GM12878 (cell line): ENCODE data around the gene CTSS. TPM values are rescaled to one million over a fixed set of nuclear protein-coding genes. Genes with fewer than 3 reads are reported as not detected.
A peak's percentile ranks its signal among the peaks of the same experiment; 100 is the strongest.

ENCODE experiments used
- ATAC-seq: fragments of 200-7000 bp; cut with Tn5 transposase; 3 replicates; pipeline ENCODE4 v1.9.1; 2020; ENCODE audit warnings: mild to moderate bottlenecking, moderate library complexity
- BruUV-seq: library from RNA; stranded (reverse); fragments of 400-500 nt; replicated peaks from 2 replicates; lab custom pipeline; 2021; lab: Mats Ljungman, UMichigan
- CTCF ChIA-PET: fragments of 300-600 bp; sonication (Branson Sonifier 250); formaldehyde crosslinking; extraction: SDS; loops from one replicate; lab custom pipeline; 2021; ENCODE audit warnings: inconsistent platforms; lab: Yijun Ruan, JAX
- POLR2A ChIA-PET: fragments of 350-600 bp; formaldehyde crosslinking; extraction: SDS; loops from one replicate; lab custom pipeline; 2021; ENCODE audit warnings: inconsistent platforms; lab: Charles Lee
- RAD21 ChIA-PET: fragments of 300-600 bp; sonication (Branson Sonifier 250); formaldehyde crosslinking; loops from one replicate; lab custom pipeline; 2023; ENCODE audit warnings: antibody characterized with exemption; ENCODE audit not compliant: unreplicated experiment; lab: Charles Lee
- SMC1A ChIA-PET: fragments of 300-600 bp; sonication (Branson Sonifier 250); formaldehyde crosslinking; loops from one replicate; lab custom pipeline; 2023; ENCODE audit not compliant: unreplicated experiment, uncharacterized antibody; lab: Charles Lee
- DNase-seq: peaks from one replicate; pipeline ENCODE4 v3.0.0-alpha.2; 2011; ENCODE audit warnings: low read depth, low spot score
- FAIRE-seq: peaks from 3 replicates; lab custom pipeline; 2011; peaks lifted over from hg19 to GRCh38; lab: Jason Lieb, UNC
- H2AFZ ChIP-seq: 2 replicates; pipeline ENCODE4 v1.6.0; 2011; ENCODE audit warnings: low read depth, low read length, control low read depth; ENCODE audit not compliant: control insufficient read depth
- H3K27ac ChIP-seq: 2 replicates; pipeline ENCODE4 v1.5.1; 2011; ENCODE audit warnings: control low read depth; ENCODE audit not compliant: control insufficient read depth, insufficient read depth
- H3K27me3 ChIP-seq, 2 experiments: replicated peaks in 1 of 2; 2 replicates each; pipeline versions ENCODE4 v1.6.0 to v1.6.1; 2011; ENCODE audit warnings: low read length in 1 of 2; ENCODE audit not compliant: control insufficient read depth in 2 of 2, insufficient read depth in 2 of 2
- H3K36me3 ChIP-seq, 2 experiments: 2 replicates each; pipeline ENCODE4 v1.5.1; 2011; ENCODE audit warnings: low read length in 1 of 2; ENCODE audit not compliant: control insufficient read depth in 2 of 2, insufficient read depth in 2 of 2
- H3K4me1 ChIP-seq: 2 replicates; pipeline ENCODE4 v1.6.1; 2011; ENCODE audit warnings: mild to moderate bottlenecking, low read length, moderate library complexity, mixed read lengths; ENCODE audit not compliant: control insufficient read depth, insufficient read depth
- H3K4me2 ChIP-seq: 2 replicates; pipeline ENCODE4 v1.6.0; 2011; ENCODE audit warnings: control low read depth; ENCODE audit not compliant: control insufficient read depth, insufficient read depth
- H3K4me3 ChIP-seq: fragments of 200-600 bp; sonication (generic); 2 replicates; pipeline ENCODE4 v1.5.1; 2016
- H3K79me2 ChIP-seq: 2 replicates; pipeline ENCODE4 v1.6.0; 2011; ENCODE audit warnings: low read length; ENCODE audit not compliant: control insufficient read depth, insufficient read depth
- H3K9ac ChIP-seq: 2 replicates; pipeline ENCODE4 v1.8.0; 2011; ENCODE audit warnings: low read length, control low read depth, mixed read lengths; ENCODE audit not compliant: control insufficient read depth, insufficient read depth
- H3K9me3 ChIP-seq: replicated peaks from 3 replicates; pipeline ENCODE4 v1.5.1; 2011; ENCODE audit warnings: mild to moderate bottlenecking, low read length; ENCODE audit not compliant: control insufficient read depth, insufficient read depth
- H4K20me1 ChIP-seq: 2 replicates; pipeline ENCODE4 v1.6.0; 2011; ENCODE audit not compliant: control insufficient read depth, insufficient read depth
- ATF7 ChIP-seq: fragments of 450-650 bp; IDR thresholded peaks from 2 replicates; pipeline ENCODE4 v1.6.1; 2016; ENCODE audit warnings: low read depth, mild to moderate bottlenecking
- POU2F2 ChIP-seq: IDR thresholded peaks from 3 replicates; pipeline ENCODE4 v1.6.1; 2011; ENCODE audit warnings: low read depth, mild to moderate bottlenecking, low read length, borderline replicate concordance
- WGBS: methylation state at CpG from one replicate; pipeline ENCODE4 v1.1.6; 2016; ENCODE audit warnings: low lambda C conversion rate; ENCODE audit not compliant: insufficient replicate concordance, insufficient coverage; ENCODE audit errors: missing lambda C conversion rate; 5-methylcytosine and 5-hydroxymethylcytosine counted together
- in situ Hi-C: fragments of 300-500 bp; cut with MboI; formaldehyde crosslinking; loops from 9 replicates; pipeline ENCODE4 v1.14.3; 2018; ENCODE audit warnings: mixed read lengths
- intact Hi-C: fragments of 100-400 bp; cut with micrococcal nuclease; formaldehyde crosslinking; loops from one replicate; pipeline ENCODE4 v1.14.2; 2022; ENCODE audit not compliant: unreplicated experiment
- polyA plus RNA-seq, 11 experiments: library from polyadenylated mRNA; depleted of rRNA in 4 of 11; unstranded in 6 of 11; stranded (reverse) in 5 of 11; fragments of >200 nt; fragmentation: Nextera tagmentation in 4 of 11; fragmentation: Illumina TruSeq in 1 of 11; extraction: Ambion mirVana in 4 of 11; extraction: Trizol in 1 of 11; gene quantifications; 1 replicate in 1 of 11; 2 replicates in 10 of 11; pipeline versions ENCODE4 v1.2.1 to v1.2.3, GENCODE V29; 2011 to 2016; ENCODE audit warnings: inconsistent platforms in 2 of 11, missing spikeins in 2 of 11, low read depth in 1 of 11
- small RNA-seq: library from RNA; depleted of rRNA; stranded (forward); fragments of <200 nt; gene quantifications from one replicate; pipeline ENCODE3, GENCODE V24; 2014
- total RNA-seq, 4 experiments: library from RNA; depleted of rRNA in 3 of 4; stranded (reverse); fragments of >200 nt in 3 of 4; fragmentation: Illumina TruSeq in 1 of 4; extraction: Trizol in 1 of 4; gene quantifications; 2 replicates each; pipeline versions ENCODE4 v1.2.1 to v1.2.3, GENCODE V29; 2013 to 2021

CTSS gene
- total and polyA plus RNA-seq, 10 of the 15 experiments (the other 5 are each of a cell fraction or from before 2014, with no cell fraction given) = 32.8 to 174 (median 60.9) TPM

DNA sequence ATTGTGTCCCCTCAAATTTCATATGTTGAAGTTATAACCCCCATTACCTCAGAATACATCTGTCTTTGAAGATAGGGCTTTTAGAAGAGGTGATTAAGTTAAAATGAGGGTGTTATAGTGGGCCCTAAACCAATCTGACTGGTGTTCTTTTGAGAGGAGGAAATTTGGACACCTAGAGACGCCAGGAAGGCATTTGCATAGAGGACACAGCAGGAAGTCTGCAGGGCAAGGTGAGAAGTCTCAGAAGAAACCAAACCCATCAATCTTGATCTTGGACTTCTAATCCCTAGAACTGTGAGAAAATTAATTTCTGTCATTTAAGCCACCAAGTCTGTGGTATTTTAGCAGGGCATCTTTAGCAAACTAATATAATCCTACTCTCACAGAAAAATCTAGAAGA lies 81.7 kb downstream of the CTSS start:
- Histone ChIP-seq H3K27ac (no peak overlapping the region; the same call in 1 of the 2 replicates), H2AFZ (no peak overlapping the region), H3K9me3 (no peaks in the 10 kb centered on the region; the same call in 2 of the 3 replicates), H4K20me1 (no peaks in the 10 kb centered on the region), H3K79me2 (no peaks in the 10 kb centered on the region), H3K9ac (no peak overlapping the region), H3K27me3 (no peaks in the 10 kb centered on the region), H3K4me3 (no peak overlapping the region), H3K4me1 (peaks cover 4% of the 10 kb centered on the region), H3K4me2 (peak overlapping the region; percentile 49), H3K36me3 (no peaks in the 10 kb centered on the region; a peak in 1 of 4 replicates)
- peak; percentile 11 for DNase-seq
- SMC1A ChIA-PET = interaction anchor here (0.6 to 2.9 kb wide), 6 partner anchors 8 to 192 kb away, joined by 3 to 11 read pairs (median 3); partner anchors contain the start of genes ENSA and GOLPH3L
- RAD21 ChIA-PET = interaction anchor here (0.6 to 1.4 kb wide), 3 partner anchors 8 to 1365 kb away, joined by 3 to 4 read pairs (median 3); no protein-coding TSS in a partner anchor
- peak; percentile 61 for FAIRE-seq
- intact Hi-C loops = no loop called here
- POLR2A ChIA-PET = interaction anchor here (0.6 to 1.6 kb wide), 6 partner anchors 9 to 524 kb away, joined by 3 to 6 read pairs (median 4); partner anchors contain the start of gene GOLPH3L
- peak; percentile 65; the same call in 1 of the 3 replicates for TF ChIP-seq POU2F2
- no peak for TF ChIP-seq ATF7
- ATAC-seq = peak; percentile 69
- WGBS = 6% methylated on average over 1 of the region's 1 CpG
- in situ Hi-C loops = no loop called here
- BruUV-seq = no TSS peak
- CTCF ChIA-PET = interaction anchor here (0.7 to 2.2 kb wide), 4 partner anchors 13 to 124 kb away, joined by 3 to 8 read pairs (median 4); partner anchors contain the start of gene GOLPH3L

Small RNA genes lying within 50 kb of the gene (small RNA-seq; reads per million reads assigned to genes)
- gene RNU6-1042P (not detected), gene RNU6-1309P (not detected)

Other genes with a start within 250 kb of the CTSS start
Only the 7 nearest of the 13 such genes appear.
- 155 and 157 TPM in 2 replicates for gene ENSA, start 136.2 kb downstream of the CTSS start, total RNA-seq (2014; rRNA removed)
- 201 and 203 TPM in 2 replicates for gene ENSA, start 136.2 kb downstream of the CTSS start, total RNA-seq (2014; rRNA removed; fragmentation: Illumina TruSeq; extraction: Trizol)
- 235 and 244 TPM in 2 replicates for gene ENSA, start 136.2 kb downstream of the CTSS start, total RNA-seq (2021)
- gene ENSA, start 136.2 kb downstream of the CTSS start, polyA plus RNA-seq (2011; rRNA removed) = 112 and 146 TPM in 2 replicates
- gene ENSA, start 136.2 kb downstream of the CTSS start, polyA plus RNA-seq (2014; fragmentation: Illumina TruSeq; extraction: Trizol) = 605 and 677 TPM in 2 replicates
- 10 to 100 TPM; 56.1 to 86.8 TPM for gene ENSA, start 136.2 kb downstream of the CTSS start, polyA plus RNA-seq (2014; fragmentation: Nextera tagmentation; extraction: Ambion mirVana)
- gene ENSA, start 136.2 kb downstream of the CTSS start, polyA plus RNA-seq (2014; rRNA removed) = 205 and 208 TPM in 2 replicates
- gene ENSA, start 136.2 kb downstream of the CTSS start, polyA plus RNA-seq (2016; fragmentation: Nextera tagmentation; extraction: Ambion mirVana) = 100 to 1,000 TPM; 124 to 131 TPM
- 7.7 and 8.8 TPM in 2 replicates for gene GOLPH3L, start 68.6 kb downstream of the CTSS start, total RNA-seq (2014; rRNA removed)
- gene GOLPH3L, start 68.6 kb downstream of the CTSS start, total RNA-seq (2014; rRNA removed; fragmentation: Illumina TruSeq; extraction: Trizol) = 20.0 and 21.0 TPM in 2 replicates
- 17.2 and 18.3 TPM in 2 replicates for gene GOLPH3L, start 68.6 kb downstream of the CTSS start, total RNA-seq (2021)
- gene GOLPH3L, start 68.6 kb downstream of the CTSS start, polyA plus RNA-seq (2011; rRNA removed) = 25.2 and 34.7 TPM in 2 replicates
- gene GOLPH3L, start 68.6 kb downstream of the CTSS start, polyA plus RNA-seq (2014; fragmentation: Illumina TruSeq; extraction: Trizol) = 27.2 and 29.7 TPM in 2 replicates
- gene GOLPH3L, start 68.6 kb downstream of the CTSS start, polyA plus RNA-seq (2014; fragmentation: Nextera tagmentation; extraction: Ambion mirVana) = 10 to 100 TPM; 11.8 to 12.1 TPM
- gene GOLPH3L, start 68.6 kb downstream of the CTSS start, polyA plus RNA-seq (2014; rRNA removed) = 14.2 and 14.5 TPM in 2 replicates
- 10 to 100 TPM; 24.4 to 29.9 TPM for gene GOLPH3L, start 68.6 kb downstream of the CTSS start, polyA plus RNA-seq (2016; fragmentation: Nextera tagmentation; extraction: Ambion mirVana)
- 0.22 TPM in 1 of 2 replicates, not detected in the other for gene HORMAD1, start 44.9 kb downstream of the CTSS start, total RNA-seq (2014; rRNA removed)
- gene HORMAD1, start 44.9 kb downstream of the CTSS start, total RNA-seq (2014; rRNA removed; fragmentation: Illumina TruSeq; extraction: Trizol) = 0.22 and 0.28 TPM in 2 replicates
- gene HORMAD1, start 44.9 kb downstream of the CTSS start, total RNA-seq (2021) = not detected in 2 replicates
- 0.08 and 0.27 TPM in 2 replicates for gene HORMAD1, start 44.9 kb downstream of the CTSS start, polyA plus RNA-seq (2011; rRNA removed)
- gene HORMAD1, start 44.9 kb downstream of the CTSS start, polyA plus RNA-seq (2014; fragmentation: Illumina TruSeq; extraction: Trizol) = 0.78 TPM in 1 of 2 replicates, not detected in the other
- gene HORMAD1, start 44.9 kb downstream of the CTSS start, polyA plus RNA-seq (2014; fragmentation: Nextera tagmentation; extraction: Ambion mirVana) = not detected
- gene HORMAD1, start 44.9 kb downstream of the CTSS start, polyA plus RNA-seq (2014; rRNA removed) = 0.22 TPM in 1 of 2 replicates, not detected in the other
- under 1 TPM in 1 of 2 experiments, not detected in 1; 0.18 TPM for gene HORMAD1, start 44.9 kb downstream of the CTSS start, polyA plus RNA-seq (2016; fragmentation: Nextera tagmentation; extraction: Ambion mirVana)
- 0.40 and 0.87 TPM in 2 replicates for gene CTSK, start 42.5 kb upstream of the CTSS start, total RNA-seq (2014; rRNA removed)
- gene CTSK, start 42.5 kb upstream of the CTSS start, total RNA-seq (2014; rRNA removed; fragmentation: Illumina TruSeq; extraction: Trizol) = 0.76 and 0.88 TPM in 2 replicates
- gene CTSK, start 42.5 kb upstream of the CTSS start, total RNA-seq (2021) = 0.77 and 0.90 TPM in 2 replicates
- gene CTSK, start 42.5 kb upstream of the CTSS start, polyA plus RNA-seq (2011; rRNA removed) = 1.8 and 2.2 TPM in 2 replicates
- gene CTSK, start 42.5 kb upstream of the CTSS start, polyA plus RNA-seq (2014; fragmentation: Illumina TruSeq; extraction: Trizol) = 1.1 TPM in 2 replicates
- gene CTSK, start 42.5 kb upstream of the CTSS start, polyA plus RNA-seq (2014; fragmentation: Nextera tagmentation; extraction: Ambion mirVana) = under 1 TPM; 0.42 to 0.44 TPM
- 1.9 and 3.1 TPM in 2 replicates for gene CTSK, start 42.5 kb upstream of the CTSS start, polyA plus RNA-seq (2014; rRNA removed)
- gene CTSK, start 42.5 kb upstream of the CTSS start, polyA plus RNA-seq (2016; fragmentation: Nextera tagmentation; extraction: Ambion mirVana) = 1 to 10 TPM in 1 of 2 experiments, under 1 TPM in 1; 0.54 to 1.1 TPM
- gene ARNT, start 110.8 kb upstream of the CTSS start, total RNA-seq (2014; rRNA removed) = 17.3 and 20.7 TPM in 2 replicates
- 18.5 and 19.2 TPM in 2 replicates for gene ARNT, start 110.8 kb upstream of the CTSS start, total RNA-seq (2014; rRNA removed; fragmentation: Illumina TruSeq; extraction: Trizol)
- gene ARNT, start 110.8 kb upstream of the CTSS start, total RNA-seq (2021) = 22.3 and 22.9 TPM in 2 replicates
- gene ARNT, start 110.8 kb upstream of the CTSS start, polyA plus RNA-seq (2011; rRNA removed) = 25.5 and 26.7 TPM in 2 replicates
- 24.6 and 27.4 TPM in 2 replicates for gene ARNT, start 110.8 kb upstream of the CTSS start, polyA plus RNA-seq (2014; fragmentation: Illumina TruSeq; extraction: Trizol)
- gene ARNT, start 110.8 kb upstream of the CTSS start, polyA plus RNA-seq (2014; fragmentation: Nextera tagmentation; extraction: Ambion mirVana) = 1 to 10 TPM; 5.8 to 7.1 TPM
- 19.7 and 20.5 TPM in 2 replicates for gene ARNT, start 110.8 kb upstream of the CTSS start, polyA plus RNA-seq (2014; rRNA removed)
- 10 to 100 TPM; 27.6 to 33.9 TPM for gene ARNT, start 110.8 kb upstream of the CTSS start, polyA plus RNA-seq (2016; fragmentation: Nextera tagmentation; extraction: Ambion mirVana)
- gene CTXND2, start 121.4 kb upstream of the CTSS start, total RNA-seq (2014; rRNA removed) = not detected in 2 replicates
- not detected in 2 replicates for gene CTXND2, start 121.4 kb upstream of the CTSS start, total RNA-seq (2014; rRNA removed; fragmentation: Illumina TruSeq; extraction: Trizol)
- not detected in 2 replicates for gene CTXND2, start 121.4 kb upstream of the CTSS start, total RNA-seq (2021)
- not detected in 2 replicates for gene CTXND2, start 121.4 kb upstream of the CTSS start, polyA plus RNA-seq (2011; rRNA removed)
- not detected in 2 replicates for gene CTXND2, start 121.4 kb upstream of the CTSS start, polyA plus RNA-seq (2014; fragmentation: Illumina TruSeq; extraction: Trizol)
- gene CTXND2, start 121.4 kb upstream of the CTSS start, polyA plus RNA-seq (2014; fragmentation: Nextera tagmentation; extraction: Ambion mirVana) = not detected
- gene CTXND2, start 121.4 kb upstream of the CTSS start, polyA plus RNA-seq (2014; rRNA removed) = not detected in 2 replicates
- gene CTXND2, start 121.4 kb upstream of the CTSS start, polyA plus RNA-seq (2016; fragmentation: Nextera tagmentation; extraction: Ambion mirVana) = not detected
- gene SETDB1, start 160.6 kb upstream of the CTSS start, total RNA-seq (2014; rRNA removed) = 30.0 and 36.5 TPM in 2 replicates
- gene SETDB1, start 160.6 kb upstream of the CTSS start, total RNA-seq (2014; rRNA removed; fragmentation: Illumina TruSeq; extraction: Trizol) = 36.1 and 36.3 TPM in 2 replicates
- gene SETDB1, start 160.6 kb upstream of the CTSS start, total RNA-seq (2021) = 38.7 and 42.6 TPM in 2 replicates
- 56.7 and 58.4 TPM in 2 replicates for gene SETDB1, start 160.6 kb upstream of the CTSS start, polyA plus RNA-seq (2011; rRNA removed)
- gene SETDB1, start 160.6 kb upstream of the CTSS start, polyA plus RNA-seq (2014; fragmentation: Illumina TruSeq; extraction: Trizol) = 44.3 and 46.4 TPM in 2 replicates
- gene SETDB1, start 160.6 kb upstream of the CTSS start, polyA plus RNA-seq (2014; fragmentation: Nextera tagmentation; extraction: Ambion mirVana) = 10 to 100 TPM; 14.5 to 14.7 TPM
- gene SETDB1, start 160.6 kb upstream of the CTSS start, polyA plus RNA-seq (2014; rRNA removed) = 30.8 and 35.2 TPM in 2 replicates
- gene SETDB1, start 160.6 kb upstream of the CTSS start, polyA plus RNA-seq (2016; fragmentation: Nextera tagmentation; extraction: Ambion mirVana) = 10 to 100 TPM; 14.3 to 14.5 TPM